Trophoblast cell (in vitro differentiated cells and primary cell): ENCODE measurements around the gene NAGS.

Experiments
- DNase-seq, 2 donors: peaks; one replicate each; pipeline ENCODE4 v3.0.0-alpha.2; 2016
- H2AFZ ChIP-seq: 2 replicates; pipeline ENCODE4 v1.6.1; 2013; ENCODE audit warnings: low read length, moderate library complexity, mild to moderate bottlenecking; ENCODE audit not compliant: insufficient read depth, poor library complexity
- H2AK5ac ChIP-seq: 2 replicates; pipeline ENCODE4 v1.6.1; 2013; ENCODE audit warnings: mild to moderate bottlenecking, low read length
- H2BK120ac ChIP-seq: 2 replicates; pipeline ENCODE4 v1.6.1; 2013; ENCODE audit warnings: low read length, mild to moderate bottlenecking, moderate library complexity; ENCODE audit not compliant: insufficient read depth, poor library complexity
- H2BK12ac ChIP-seq: 2 replicates; pipeline ENCODE4 v1.6.1; 2013; ENCODE audit warnings: mild to moderate bottlenecking, low read length, moderate library complexity
- H2BK5ac ChIP-seq: 2 replicates; pipeline ENCODE4 v1.6.1; 2013; ENCODE audit warnings: low read length, low read depth, moderate library complexity, mild to moderate bottlenecking; ENCODE audit not compliant: poor library complexity
- H3K14ac ChIP-seq: 2 replicates; pipeline ENCODE4 v1.6.1; 2013; ENCODE audit warnings: mild to moderate bottlenecking, low read length
- H3K18ac ChIP-seq: 2 replicates; pipeline ENCODE4 v1.6.1; 2013; ENCODE audit warnings: mild to moderate bottlenecking, low read length
- H3K23ac ChIP-seq: 2 replicates; pipeline ENCODE4 v1.6.1; 2013; ENCODE audit warnings: low read length
- H3K27ac ChIP-seq: 2 replicates; pipeline ENCODE4 v1.5.1; 2013; ENCODE audit warnings: low read depth, mild to moderate bottlenecking, inconsistent platforms, low read length, moderate library complexity
- H3K27me3 ChIP-seq: 2 replicates; pipeline ENCODE4 v1.6.1; 2013; ENCODE audit warnings: inconsistent platforms, mild to moderate bottlenecking, low read length, moderate library complexity; ENCODE audit not compliant: insufficient read depth
- H3K36me3 ChIP-seq, 2 experiments: 1 replicate in 1 of 2; 2 replicates in 1 of 2; pipeline ENCODE4 v1.6.1; 2013; ENCODE audit warnings: low read length in 2 of 2, mild to moderate bottlenecking in 2 of 2, moderate library complexity in 1 of 2; ENCODE audit not compliant: insufficient read depth in 2 of 2, control insufficient read depth in 1 of 2
- H3K4ac ChIP-seq: 2 replicates; pipeline ENCODE4 v1.6.1; 2013; ENCODE audit warnings: low read depth, mild to moderate bottlenecking, low read length, moderate library complexity
- H3K4me1 ChIP-seq, 2 experiments: 1 replicate in 1 of 2; 2 replicates in 1 of 2; pipeline ENCODE4 v1.6.1; 2013; ENCODE audit warnings: low read length in 2 of 2, mild to moderate bottlenecking in 2 of 2, moderate library complexity in 1 of 2; ENCODE audit not compliant: insufficient read depth in 2 of 2, control insufficient read depth in 1 of 2
- H3K4me2 ChIP-seq: 2 replicates; pipeline ENCODE4 v1.6.1; 2013; ENCODE audit warnings: inconsistent platforms, mild to moderate bottlenecking, low read length, moderate library complexity
- H3K4me3 ChIP-seq: 2 replicates; pipeline ENCODE4 v1.5.1; 2013; ENCODE audit warnings: mild to moderate bottlenecking, low read depth, low read length, inconsistent platforms
- H3K79me1 ChIP-seq: one replicate; pipeline ENCODE4 v1.6.1; 2013; ENCODE audit warnings: low read length
- H3K79me2 ChIP-seq: 2 replicates; pipeline ENCODE4 v1.6.1; 2013; ENCODE audit warnings: low read length, mild to moderate bottlenecking; ENCODE audit not compliant: control insufficient read depth, insufficient read depth, poor library complexity
- H3K9ac ChIP-seq: 2 replicates; pipeline ENCODE4 v1.6.1; 2013; ENCODE audit warnings: mild to moderate bottlenecking, low read length
- H3K9me3 ChIP-seq: 2 replicates; pipeline ENCODE4 v1.6.1; 2013; ENCODE audit warnings: low read depth, mild to moderate bottlenecking, control low read depth, inconsistent platforms, low read length; ENCODE audit not compliant: insufficient read depth
- H4K12ac ChIP-seq: 2 replicates; pipeline ENCODE4 v1.6.1; 2013; ENCODE audit warnings: low read depth, mild to moderate bottlenecking, low read length, moderate library complexity
- H4K8ac ChIP-seq: 2 replicates; pipeline ENCODE4 v1.6.1; 2013; ENCODE audit warnings: low read depth, mild to moderate bottlenecking, low read length, moderate library complexity
- H4K91ac ChIP-seq: one replicate; pipeline ENCODE4 v1.6.1; 2013; ENCODE audit warnings: low read depth, mild to moderate bottlenecking, low read length, moderate library complexity
- WGBS: extraction: QIAGEN DNeasy Blood & Tissue Kit; methylation state at CpG from one replicate; pipeline ENCODE4 v1.1.7; 2013; ENCODE audit warnings: missing lambda C conversion rate; ENCODE audit not compliant: insufficient read length, insufficient coverage; ENCODE audit errors: extremely low coverage; 5-methylcytosine and 5-hydroxymethylcytosine counted together

Gene NAGS

DNA sequence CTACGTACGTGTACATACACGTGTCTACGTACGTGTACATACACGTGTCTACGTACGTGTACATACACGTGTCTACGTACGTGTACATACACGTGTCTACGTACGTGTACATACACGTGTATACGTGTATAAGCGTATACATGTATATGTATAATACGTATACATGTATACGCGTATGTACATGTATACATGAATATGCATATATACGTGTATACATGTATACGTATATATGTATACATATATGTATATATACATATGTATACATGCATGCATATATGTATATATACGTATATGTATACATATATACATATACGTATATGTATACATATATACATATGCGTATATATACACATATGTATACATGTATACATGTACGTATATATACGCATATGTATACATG, 28.5 kb upstream of the NAGS start:
- no peak overlapping the region for H4K12ac ChIP-seq
- no peak for DNase-seq
- no peak overlapping the region for H3K9ac ChIP-seq
- no peaks in the 10 kb centered on the region for H3K79me2 ChIP-seq
- H2BK12ac ChIP-seq: no peak overlapping the region
- H2BK120ac ChIP-seq: no peak overlapping the region
- WGBS: no CpG with 5 or more reads among the region's 27 CpGs
- no peaks in the 10 kb centered on the region for H3K79me1 ChIP-seq
- no peak overlapping the region for H2AK5ac ChIP-seq
- no peak overlapping the region for H3K27ac ChIP-seq
- no peak overlapping the region for H2AFZ ChIP-seq
- no peak overlapping the region for H2BK5ac ChIP-seq
- H3K23ac ChIP-seq: no peak overlapping the region
- no peak overlapping the region for H3K4me3 ChIP-seq
- no peak overlapping the region for H4K8ac ChIP-seq
- no peak overlapping the region for H3K14ac ChIP-seq
- H3K36me3 ChIP-seq: no peaks in the 10 kb centered on the region
- H3K4me2 ChIP-seq: no peak overlapping the region
- no peaks in the 10 kb centered on the region for H3K4me1 ChIP-seq
- H3K9me3 ChIP-seq: no peaks in the 10 kb centered on the region
- H4K91ac ChIP-seq: no peak overlapping the region
- H3K27me3 ChIP-seq: no peaks in the 10 kb centered on the region
- H3K18ac ChIP-seq: no peak overlapping the region
- no peak overlapping the region for H3K4ac ChIP-seq

DNA sequence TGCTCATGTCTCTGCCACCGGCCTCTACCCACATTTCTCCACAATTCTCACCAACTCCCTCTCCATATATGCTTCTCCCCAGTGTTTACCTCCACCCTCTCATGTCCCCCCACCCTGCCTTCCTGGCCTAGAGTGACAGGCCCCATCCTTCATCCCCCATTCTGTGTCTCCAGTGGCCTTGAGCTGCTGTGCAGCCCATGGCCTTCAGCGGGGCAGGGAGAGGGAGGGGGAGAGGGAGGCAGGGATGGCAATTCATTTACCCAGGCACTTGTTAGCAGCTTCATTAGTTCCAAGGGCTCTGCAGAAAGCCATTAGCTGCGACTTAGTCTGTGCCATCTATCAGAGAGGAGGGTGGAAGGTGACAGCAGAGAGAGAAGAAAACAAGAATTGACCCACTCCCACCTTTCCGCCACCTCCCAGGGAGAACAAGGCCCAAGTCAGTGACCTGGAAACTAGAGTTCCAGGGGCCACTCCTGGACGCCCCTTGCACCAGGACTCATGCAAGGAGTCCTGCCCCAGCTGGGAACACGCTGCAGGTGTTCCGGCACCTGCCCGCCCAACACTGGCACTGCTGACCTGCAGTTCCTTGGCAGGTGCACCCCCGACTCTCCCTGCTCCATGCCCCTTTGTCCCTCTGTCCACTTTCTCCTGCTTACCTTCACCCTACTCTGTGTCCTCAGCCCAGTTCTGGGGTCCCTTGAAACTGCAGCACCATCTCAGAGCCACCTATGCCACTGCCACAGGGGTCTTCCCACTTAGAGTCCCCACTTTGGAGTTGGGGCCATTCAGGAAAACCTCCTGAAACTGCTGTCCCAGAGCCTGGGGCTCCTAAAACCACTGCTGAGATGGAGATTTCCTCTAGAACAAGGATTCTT, 27.2 kb upstream of the NAGS start:
- Histone ChIP-seq H3K36me3 (no peaks in the 10 kb centered on the region), H2BK120ac (no peak overlapping the region), H4K12ac (no peak overlapping the region), H3K14ac (no peak overlapping the region), H4K91ac (no peak overlapping the region), H2BK5ac (no peak overlapping the region), H3K79me2 (no peaks in the 10 kb centered on the region), H3K27ac (no peak overlapping the region), H3K27me3 (peaks cover under 1% of the 10 kb centered on the region), H3K4me3 (peak overlapping the region; percentile 39), H3K9ac (no peak overlapping the region), H3K4ac (no peak overlapping the region), H2AK5ac (no peak overlapping the region), H3K4me2 (no peak overlapping the region), H3K4me1 (no peaks in the 10 kb centered on the region), H3K9me3 (no peaks in the 10 kb centered on the region), H3K23ac (no peak overlapping the region), H2BK12ac (no peak overlapping the region), H2AFZ (no peak overlapping the region), H3K79me1 (no peaks in the 10 kb centered on the region), H3K18ac (no peak overlapping the region), H4K8ac (no peak overlapping the region)
- DNase-seq: no peak
- 100% methylated on average over 1 of the region's 9 CpGs for WGBS

DNA sequence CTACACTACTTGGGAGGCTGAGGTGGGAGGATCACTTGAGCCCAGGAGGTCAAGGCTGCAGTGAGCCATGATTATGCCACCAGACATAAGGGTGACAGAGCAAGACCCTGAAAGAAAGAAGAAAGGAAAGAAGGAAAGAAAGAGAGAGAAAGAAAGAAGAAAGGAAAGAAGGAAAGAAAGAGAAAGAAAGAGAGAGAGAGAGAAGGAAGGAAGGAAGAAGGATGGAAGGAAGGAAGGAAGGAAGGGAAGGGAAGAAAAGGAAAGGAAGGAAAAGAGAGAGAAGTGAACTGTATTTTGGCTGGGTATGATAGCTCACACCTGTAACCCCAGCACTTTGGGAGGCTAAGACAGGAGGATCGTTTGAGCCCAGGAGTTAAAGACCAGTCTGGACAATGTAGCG, 26.3 kb upstream of the NAGS start:
- H3K4me2 ChIP-seq: no peak overlapping the region
- H3K4ac ChIP-seq: no peak overlapping the region
- no peak overlapping the region for H3K9ac ChIP-seq
- no peak overlapping the region for H2BK5ac ChIP-seq
- peaks cover 6% of the 10 kb centered on the region for H3K27me3 ChIP-seq
- no peak for DNase-seq
- H3K14ac ChIP-seq: no peak overlapping the region
- H3K18ac ChIP-seq: no peak overlapping the region
- H4K12ac ChIP-seq: no peak overlapping the region
- H3K27ac ChIP-seq: no peak overlapping the region
- H3K79me1 ChIP-seq: no peaks in the 10 kb centered on the region
- H2AFZ ChIP-seq: no peak overlapping the region
- no peaks in the 10 kb centered on the region for H3K4me1 ChIP-seq
- H2BK120ac ChIP-seq: no peak overlapping the region
- no peaks in the 10 kb centered on the region for H3K9me3 ChIP-seq
- no peak overlapping the region for H3K4me3 ChIP-seq
- H2AK5ac ChIP-seq: no peak overlapping the region
- H2BK12ac ChIP-seq: no peak overlapping the region
- no peak overlapping the region for H4K91ac ChIP-seq
- no peaks in the 10 kb centered on the region for H3K36me3 ChIP-seq
- WGBS: no CpG with 5 or more reads among the region's 2 CpGs
- no peak overlapping the region for H3K23ac ChIP-seq
- no peak overlapping the region for H4K8ac ChIP-seq
- H3K79me2 ChIP-seq: no peaks in the 10 kb centered on the region

DNA sequence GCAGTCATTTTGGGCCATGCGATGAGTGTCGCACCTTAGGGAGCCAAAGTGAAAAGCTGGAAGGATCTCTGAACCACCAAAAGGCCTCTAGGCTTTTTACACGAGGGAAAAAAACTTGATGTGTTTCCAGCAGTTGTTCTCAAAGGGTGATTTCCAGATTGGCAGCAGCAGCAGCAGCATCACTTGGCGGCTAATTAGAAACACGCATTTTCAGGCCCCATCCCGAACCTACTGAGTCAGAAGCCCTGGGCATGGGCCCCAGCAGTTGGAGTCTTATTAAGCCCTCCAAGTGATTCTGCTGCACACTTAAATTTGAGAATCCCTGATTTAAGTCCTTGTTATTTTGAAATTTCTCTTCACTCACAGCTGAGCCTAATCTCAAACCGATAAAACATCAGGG, 25.4 kb upstream of the NAGS start:
- Histone ChIP-seq H3K9ac (no peak overlapping the region), H4K12ac (no peak overlapping the region), H2BK5ac (no peak overlapping the region), H3K18ac (no peak overlapping the region), H3K9me3 (no peaks in the 10 kb centered on the region), H2AFZ (no peak overlapping the region), H3K4me3 (no peak overlapping the region), H3K79me2 (no peaks in the 10 kb centered on the region), H4K91ac (no peak overlapping the region), H3K27me3 (peaks cover 15% of the 10 kb centered on the region), H2BK120ac (no peak overlapping the region), H3K23ac (no peak overlapping the region), H3K14ac (no peak overlapping the region), H3K79me1 (no peaks in the 10 kb centered on the region), H3K4me2 (no peak overlapping the region), H2AK5ac (no peak overlapping the region), H3K36me3 (no peaks in the 10 kb centered on the region), H4K8ac (no peak overlapping the region), H3K4me1 (peaks cover 2 to 7% of the 10 kb centered on the region in 2 experiments), H3K27ac (no peak overlapping the region), H2BK12ac (no peak overlapping the region), H3K4ac (no peak overlapping the region)
- WGBS: no CpG with 5 or more reads among the region's 7 CpGs
- no peak for DNase-seq
